DND-41 (cell line): ENCODE data around the gene PTPRR.

ENCODE experiments used
- CTCF ChIP-seq: IDR thresholded peaks from 2 replicates; pipeline ENCODE4 v1.5.1; 2012; ENCODE audit warnings: borderline replicate concordance, low read length, moderate library complexity, mild to moderate bottlenecking; ENCODE audit not compliant: poor library complexity, severe bottlenecking; ENCODE audit errors: extremely low read depth
- EZH2 ChIP-seq: IDR thresholded peaks from 3 replicates; pipeline ENCODE4 v1.6.1; 2012; ENCODE audit warnings: borderline replicate concordance, low read depth, mild to moderate bottlenecking, moderate library complexity, low read length, inconsistent platforms; ENCODE audit not compliant: severe bottlenecking

- TF ChIP-seq EZH2 = no peak
- TF ChIP-seq CTCF = no peak
Observed at GRCh38 chr12:70880744-70881143, 39.8 kb downstream of the PTPRR start.
